Measurements from ENCODE around the gene PABPC1L.

The PABPC1L gene

DNA sequence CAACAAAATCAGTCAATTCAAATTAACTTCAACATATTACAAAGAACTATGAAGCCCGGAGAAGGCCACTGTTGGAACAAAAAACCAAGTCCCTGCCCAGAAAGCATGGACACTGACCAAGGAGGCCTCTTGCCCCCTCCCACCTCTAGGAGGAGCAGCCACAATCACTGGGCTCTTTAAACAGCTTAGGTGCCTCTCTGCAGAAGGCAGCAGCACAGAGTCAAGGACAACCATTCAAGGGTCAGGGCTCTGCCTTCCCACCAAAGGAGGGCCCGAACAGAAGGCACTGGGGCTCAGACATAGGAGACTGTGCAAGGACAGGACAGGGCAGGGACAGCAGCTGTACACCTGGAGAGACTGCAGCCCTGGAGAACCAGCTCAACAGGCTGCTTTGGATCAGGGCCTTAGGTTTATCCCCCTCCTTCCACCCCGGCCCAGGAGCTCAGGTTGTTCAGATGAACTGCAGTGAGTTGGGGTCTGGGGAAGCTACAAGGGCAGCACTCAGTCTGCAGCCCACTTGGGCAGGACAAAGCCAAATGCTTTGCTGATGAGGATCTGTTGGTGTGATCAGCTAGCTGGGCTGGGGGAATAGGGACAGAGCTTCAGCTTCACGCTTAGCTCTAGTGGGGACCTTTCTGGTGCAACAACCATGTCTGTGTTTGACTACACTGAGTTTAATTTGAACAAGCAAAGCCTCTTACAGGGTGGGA is 32.6 kb downstream of the PABPC1L start:
- DNase-seq (ENCODE audit: low read depth), result no peak

DNA sequence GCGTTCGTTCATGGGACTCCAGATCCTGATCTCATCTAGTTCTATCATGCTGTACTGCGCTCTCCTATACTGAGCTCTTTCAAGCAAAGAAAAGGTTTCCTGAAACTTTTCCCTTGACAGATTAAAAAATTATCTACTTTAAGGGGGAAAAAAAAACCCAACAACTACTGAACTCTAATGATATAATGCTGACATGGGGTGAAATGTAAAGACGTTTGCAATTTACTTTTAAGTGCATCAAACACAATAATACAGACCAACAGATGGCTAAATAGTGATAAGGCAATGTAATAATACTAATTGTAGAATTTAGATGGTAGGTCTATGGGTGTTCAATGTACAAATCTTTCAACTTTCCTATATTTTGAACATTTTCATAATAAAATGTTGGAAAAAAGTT is 34.0 kb downstream of the PABPC1L start:
- DNase-seq (ENCODE audit: low read depth), result no peak

DNA sequence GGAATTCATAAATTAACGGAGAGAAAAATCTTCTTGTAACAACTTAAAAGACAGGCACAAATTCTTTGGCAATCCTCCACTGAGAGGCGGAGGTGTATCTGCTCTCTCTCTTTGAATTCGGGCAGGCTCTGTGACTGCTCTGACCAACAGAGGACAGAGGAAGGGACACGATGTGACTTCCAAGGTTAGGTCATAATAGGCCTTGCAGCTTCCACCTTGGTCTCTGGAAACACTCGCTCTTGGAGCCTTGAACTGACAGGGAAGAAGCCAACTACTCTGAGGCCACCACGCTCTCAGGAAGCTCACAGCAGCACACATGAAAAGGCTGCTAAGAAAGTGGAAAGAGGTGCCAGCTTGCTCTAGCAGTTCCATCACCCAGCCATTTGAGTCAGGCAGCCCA is 35.4 kb downstream of the PABPC1L start:
- DNase-seq (ENCODE audit: low read depth), result no peak

GRCh38 chr20:44946271-44946852 is 36.5 kb downstream of the PABPC1L start:
- no peak for DNase-seq (ENCODE audit: low read depth)

DNA sequence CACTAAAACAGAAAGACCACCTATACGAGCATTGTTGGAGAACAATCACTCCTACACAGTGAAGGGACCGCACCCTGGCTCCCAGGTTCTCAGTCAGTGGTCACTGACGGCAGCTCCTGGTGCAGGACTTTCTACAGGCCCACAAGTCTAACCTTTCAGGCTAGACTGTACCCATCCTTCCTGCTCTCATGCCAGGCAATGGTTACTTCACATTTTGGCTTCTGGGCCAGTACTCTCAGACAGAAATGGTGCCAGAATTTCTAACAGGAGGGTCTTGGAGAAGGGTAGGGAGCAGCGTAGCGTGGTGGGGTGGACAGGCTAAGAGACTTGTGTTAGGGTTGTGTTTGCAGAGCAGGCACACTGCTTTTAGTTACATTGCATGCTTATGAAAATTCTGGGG is 38.2 kb downstream of the PABPC1L start:
- DNase-seq (ENCODE audit: low read depth), result no peak

GRCh38 chr20:44948513-44948912 is 38.7 kb downstream of the PABPC1L start:
- DNase-seq (ENCODE audit: low read depth), result no peak

GRCh38 chr20:44950368-44950767 is 40.5 kb downstream of the PABPC1L start:
- DNase-seq (ENCODE audit: low read depth), result no peak

DNA sequence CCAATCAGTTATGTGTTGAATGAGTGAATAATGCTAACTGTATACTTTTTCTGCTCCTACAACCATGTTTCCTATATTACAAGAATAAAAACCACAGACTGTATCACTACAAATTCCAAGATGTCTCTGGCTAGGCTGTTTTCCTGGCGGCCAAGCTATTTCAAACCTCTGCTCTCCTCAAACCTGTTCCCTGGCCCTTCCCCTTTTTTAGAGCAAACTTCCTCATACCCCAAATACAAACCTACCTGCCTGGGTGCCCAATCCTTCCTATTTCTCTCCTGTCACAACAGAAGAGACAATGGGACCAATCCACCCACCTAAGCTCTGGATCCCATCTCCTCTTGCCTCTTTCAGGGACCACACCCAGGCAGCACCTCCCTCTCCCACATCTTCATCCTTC is 42.9 kb downstream of the PABPC1L start:
- DNase-seq (ENCODE audit: low read depth), result no peak

DNA sequence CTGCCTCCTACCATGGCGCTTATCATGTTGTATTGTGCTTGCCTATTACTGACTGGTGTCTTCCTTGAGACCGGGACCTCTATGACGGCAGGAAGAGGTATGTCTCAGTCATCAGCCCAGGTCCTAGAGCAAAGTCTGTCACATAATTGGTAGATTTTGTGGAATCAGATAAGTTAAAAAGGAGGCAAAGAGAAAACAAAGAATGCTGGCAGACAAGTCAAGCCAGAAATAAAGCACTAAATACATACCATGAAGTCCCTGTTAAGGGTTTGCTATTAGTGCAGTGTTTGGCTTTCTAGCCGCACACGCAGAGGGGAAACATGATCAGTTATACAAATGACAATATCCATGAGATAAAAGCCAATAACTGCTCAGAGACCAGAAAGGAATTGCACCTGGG is 44.4 kb downstream of the PABPC1L start:
- no peak for DNase-seq (ENCODE audit: low read depth)

DNA sequence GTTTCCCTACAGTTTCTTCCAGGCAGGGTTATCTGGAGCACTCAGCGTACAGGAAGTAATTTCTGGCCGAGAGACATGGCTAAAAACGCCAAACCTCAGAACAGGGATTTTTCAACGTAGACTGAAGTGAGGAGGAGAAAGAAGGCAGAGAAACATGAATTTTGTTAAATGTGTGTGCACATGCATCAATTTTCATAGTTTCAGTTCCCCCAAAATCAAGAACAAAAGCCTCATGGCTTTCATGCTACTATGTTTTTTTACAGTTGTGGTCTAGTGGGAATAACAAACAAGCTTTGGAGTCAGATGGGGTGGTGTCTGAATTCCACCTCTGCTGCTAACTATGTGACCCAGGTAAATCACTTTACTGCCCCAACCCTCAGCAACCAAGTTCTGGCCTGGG is 45.4 kb downstream of the PABPC1L start:
- DNase-seq (ENCODE audit: low read depth), result no peak

DNA sequence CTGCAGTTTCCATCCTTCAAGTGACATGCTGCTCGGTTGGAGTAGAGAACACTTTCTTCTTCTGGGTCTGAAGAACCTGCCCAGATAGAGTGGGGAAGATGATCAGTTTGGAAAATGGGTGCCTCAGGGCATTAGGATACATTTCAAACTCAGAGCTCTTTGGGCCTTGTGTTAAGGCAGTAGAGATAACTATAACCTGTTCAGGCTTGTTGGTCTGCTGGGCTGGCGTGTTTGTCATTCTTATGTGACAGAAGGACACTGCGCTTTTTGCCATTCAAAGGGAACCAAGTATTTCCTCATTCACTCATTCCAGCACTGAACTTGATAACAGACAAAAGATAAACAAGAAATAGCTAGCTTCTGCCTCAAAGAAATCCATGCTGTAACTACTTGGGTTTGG is 46.5 kb downstream of the PABPC1L start:
- no peak for DNase-seq (ENCODE audit: low read depth)

GRCh38 chr20:44958276-44958675 is 48.4 kb downstream of the PABPC1L start:
- no peak for DNase-seq (ENCODE audit: low read depth)

DNA sequence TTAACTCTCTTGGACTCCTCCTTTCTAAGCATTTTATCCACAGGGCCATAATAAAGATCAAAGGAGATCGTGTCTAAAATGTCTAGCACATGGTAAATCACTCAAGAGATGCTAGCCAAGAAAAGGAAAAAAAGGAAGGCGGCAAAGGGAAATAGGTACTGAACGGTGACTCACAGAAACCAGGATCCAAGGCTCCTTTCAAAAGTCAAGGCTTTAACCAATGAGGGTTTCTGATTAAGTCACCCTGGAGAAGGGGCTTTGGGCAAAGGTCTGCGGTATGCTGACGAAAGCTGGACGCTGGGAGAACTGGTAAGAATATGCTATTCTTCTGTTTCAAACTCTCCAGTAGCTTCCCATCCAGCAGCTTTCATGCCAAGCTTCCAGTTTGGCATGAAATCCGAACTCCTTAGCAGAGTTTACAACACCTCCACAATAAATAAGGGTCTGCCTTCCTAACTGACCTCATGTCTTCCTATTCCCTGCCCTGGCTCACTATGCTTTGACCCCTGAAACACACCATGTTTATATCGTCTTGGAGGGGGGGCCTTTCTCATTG is 49.3 kb downstream of the PABPC1L start:
- no peak for DNase-seq (ENCODE audit: low read depth)

DNA sequence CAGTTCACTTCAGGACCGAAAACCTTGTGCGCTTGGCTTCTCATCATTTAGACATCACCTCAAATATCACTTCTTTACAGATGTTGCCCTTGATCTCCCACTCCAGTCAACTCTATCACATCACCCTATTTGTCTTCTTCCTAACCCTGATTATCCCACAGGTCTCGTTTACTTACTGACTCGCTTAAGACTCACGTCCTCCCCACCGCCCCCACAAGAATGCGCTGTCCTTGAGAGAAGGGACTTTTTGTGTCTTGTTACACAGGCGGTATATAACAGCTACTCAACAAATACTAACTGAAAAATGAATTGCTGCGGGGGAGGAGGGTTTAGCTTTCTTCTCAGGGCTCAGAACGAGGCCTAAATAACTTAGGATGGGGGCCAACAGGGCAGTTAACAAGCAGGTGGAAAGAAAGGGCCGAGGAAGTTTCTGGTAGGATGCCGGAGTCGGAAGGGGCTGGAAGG is 49.8 kb downstream of the PABPC1L start:
- DNase-seq (ENCODE audit: low read depth), result peak; percentile 40

GRCh38 chr20:44960103-44960852 is 50.4 kb downstream of the PABPC1L start, which contains the start of gene TOMM34:
Gene TOMM34, minus strand, starts transcription at chr20:44960397. Its CDS starts 64 bp downstream, at chr20:44960333.
- DNase-seq (ENCODE audit: low read depth), result peak; percentile 90

DNA sequence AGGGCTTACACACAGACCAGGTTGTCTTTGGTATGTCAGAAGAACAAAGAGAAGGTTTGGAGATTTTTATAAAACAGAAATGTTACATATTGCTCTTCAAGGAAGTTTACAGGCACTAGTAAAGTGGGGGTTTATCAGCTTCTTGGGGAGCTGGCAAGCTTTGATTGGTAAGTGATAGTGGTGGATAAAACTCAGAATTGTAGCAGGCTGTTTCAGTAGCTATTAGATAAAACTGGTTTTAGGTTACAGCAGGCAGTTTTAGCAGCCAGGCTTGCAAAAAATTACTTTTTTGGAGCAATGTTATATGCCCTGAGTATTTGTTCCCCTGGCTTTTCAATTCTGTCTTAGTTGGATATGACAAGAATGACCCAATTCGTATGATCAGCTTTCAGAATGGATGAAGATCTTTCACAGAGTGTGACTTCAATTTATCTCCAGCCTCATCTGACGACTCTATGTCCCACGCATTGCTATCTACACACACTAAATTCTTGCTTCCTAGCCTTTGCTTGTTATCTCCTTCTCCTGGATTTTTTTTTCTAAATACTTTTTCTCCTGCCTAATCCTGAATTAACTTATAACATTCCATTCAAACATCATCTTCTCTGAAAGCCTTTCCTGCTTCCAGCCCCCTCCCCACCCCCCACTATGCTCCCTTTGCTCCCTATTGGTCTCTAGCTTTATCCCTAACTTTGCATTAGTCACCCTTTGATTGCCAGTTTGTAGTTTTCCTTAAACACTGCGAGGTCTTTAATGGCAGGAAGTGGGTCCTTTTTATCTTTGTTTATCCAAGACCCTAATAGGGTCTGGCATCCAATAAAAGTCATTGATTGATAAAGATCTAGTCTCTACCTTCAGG is 51.4 kb downstream of the PABPC1L start:
- no peak for DNase-seq (ENCODE audit: low read depth)

GRCh38 chr20:44961870-44962267 is 52.0 kb downstream of the PABPC1L start:
- no peak for DNase-seq (ENCODE audit: low read depth)

DNA sequence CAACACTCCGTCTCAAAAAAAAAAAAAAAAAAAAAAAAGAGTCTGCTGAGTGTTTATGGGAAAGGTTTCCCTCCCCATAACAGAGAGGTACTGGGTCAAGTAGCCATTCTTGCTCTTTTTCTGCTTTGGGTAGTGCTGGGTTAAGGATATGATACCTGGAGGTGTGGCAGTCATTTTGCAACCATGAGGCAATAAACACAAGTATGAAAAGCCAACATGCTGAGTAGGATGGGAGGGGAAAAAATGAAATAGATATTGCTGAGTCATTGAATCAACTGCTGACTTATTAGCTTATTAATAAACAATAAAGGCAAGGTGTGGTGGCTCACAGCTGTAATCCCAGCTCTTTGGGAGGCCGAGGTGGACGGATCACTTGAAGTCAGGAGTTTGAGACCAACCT is 52.6 kb downstream of the PABPC1L start:
- DNase-seq (ENCODE audit: low read depth), result no peak

DNA sequence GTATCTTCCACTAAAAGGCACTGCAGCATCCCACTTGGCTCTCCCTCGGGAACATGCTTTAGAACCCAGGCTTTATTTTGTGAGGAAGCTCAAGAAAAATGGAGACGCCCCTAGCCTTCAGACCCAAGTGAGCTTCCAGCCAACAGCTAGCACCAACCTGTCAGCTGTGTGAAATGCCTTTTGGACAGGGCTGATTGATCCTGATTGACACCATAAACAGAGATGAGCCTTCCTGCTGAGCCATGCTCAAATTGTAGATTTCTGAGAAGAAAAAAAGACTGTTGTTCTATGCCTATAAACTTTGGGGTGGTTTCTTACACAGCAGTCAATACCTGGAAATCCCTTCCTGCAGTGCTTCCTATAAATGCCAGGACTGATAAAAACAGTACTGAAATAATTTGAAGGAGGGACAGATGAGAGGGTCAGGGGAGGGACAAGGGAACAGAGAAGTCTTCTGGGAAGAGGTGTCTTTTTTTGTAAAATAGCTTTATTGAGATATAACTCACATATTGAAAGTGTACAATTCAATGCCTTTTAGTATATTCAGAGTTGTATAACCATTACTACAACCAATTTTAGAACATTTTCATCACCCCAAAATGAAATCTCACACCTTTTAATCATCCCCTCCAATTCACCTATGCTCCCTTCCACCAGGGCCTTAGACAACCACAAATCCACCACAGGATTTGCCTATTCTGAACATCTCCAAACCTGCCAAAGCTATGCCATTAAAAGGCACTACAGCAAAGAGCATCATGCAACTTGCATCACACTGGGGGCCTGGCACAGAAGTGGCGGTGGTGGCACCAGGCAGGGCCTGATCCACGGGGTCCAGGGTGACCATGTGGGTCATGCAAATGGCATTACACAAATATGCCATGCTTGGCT is 53.7 kb downstream of the PABPC1L start:
- no peak for DNase-seq (ENCODE audit: low read depth)

DNA sequence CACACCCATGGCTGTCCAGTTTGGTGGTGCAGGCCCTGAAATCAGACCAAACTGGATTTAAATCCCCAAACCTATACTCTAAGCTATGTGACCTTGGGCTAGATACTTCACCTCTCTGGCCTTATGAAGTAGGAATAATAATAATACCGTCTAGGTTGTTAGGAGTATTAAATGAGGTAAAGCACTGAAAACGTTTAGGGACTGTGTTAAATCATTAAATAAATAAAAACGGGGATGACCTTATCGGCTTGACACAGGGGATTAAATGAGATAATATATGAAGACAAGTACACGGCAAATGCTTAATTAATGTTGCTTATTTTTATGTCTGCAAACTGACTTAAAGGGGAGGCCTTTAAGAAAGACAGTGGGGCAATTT is 55.8 kb downstream of the PABPC1L start:
- no peak for DNase-seq (ENCODE audit: low read depth)
